Gastrocnemius medialis (tissue), 4 donors: ENCODE results near the gene GJB6. TPM values are rescaled to one million over a fixed set of nuclear protein-coding genes. Genes with fewer than 3 reads are reported as not detected.

Source experiments
- ATAC-seq, 2 donors: fragments of 150-250 bp; one replicate each; pipeline ENCODE4 v1.9.1; 2016
- DNase-seq, 2 donors: peaks; one replicate each; pipeline ENCODE4 v3.0.0-alpha.2; 2019
- H3K27ac ChIP-seq, 4 donors: fragments of 200-600 bp; sonication (generic); 1 replicate in 1 of 4; 2 replicates in 3 of 4; pipeline ENCODE4 v1.5.1; 2016 to 2018; ENCODE audit warnings: mild to moderate bottlenecking in 2 of 4, moderate library complexity in 1 of 4
- H3K27me3 ChIP-seq, 3 donors: fragments of 200-600 bp; sonication (generic) in 2 of 3; 1 replicate in 1 of 3; 2 replicates in 2 of 3; pipeline versions ENCODE4 v1.5.1 to v1.6.0; 2016 to 2019; ENCODE audit warnings: mild to moderate bottlenecking in 1 of 3, moderate library complexity in 1 of 3
- H3K36me3 ChIP-seq, 2 donors: fragments of 200-600 bp; sonication (generic) in 1 of 2; one replicate each; pipeline ENCODE4 v1.5.1; 2017 to 2018
- H3K4me1 ChIP-seq, 2 donors: fragments of 200-600 bp; sonication (generic) in 1 of 2; one replicate each; pipeline ENCODE4 v1.5.1; 2016 to 2017; ENCODE audit warnings: mild to moderate bottlenecking in 2 of 2
- H3K4me3 ChIP-seq, 4 donors: fragments of 200-600 bp; sonication (generic) in 3 of 4; 1 replicate in 1 of 4; 2 replicates in 3 of 4; pipeline ENCODE4 v1.5.1; 2016 to 2019; ENCODE audit warnings: mild to moderate bottlenecking in 2 of 4
- H3K9me3 ChIP-seq, 3 donors: fragments of 200-600 bp; sonication (generic) in 2 of 3; 1 replicate in 1 of 3; 2 replicates in 2 of 3; pipeline ENCODE4 v1.5.1; 2016 to 2019
- POLR2A ChIP-seq, 2 donors: fragments of 450-650 bp; IDR thresholded peaks; one replicate each; pipeline ENCODE4 v1.6.1; 2017; ENCODE audit warnings: antibody characterized with exemption in 2 of 2, mild to moderate bottlenecking in 2 of 2, moderate library complexity in 2 of 2
- in situ Hi-C, 4 donors: fragments of 200-750 bp; cut with MboI; loops; one replicate each; pipeline versions ENCODE4 v1.15.0 to v1.8.0; 2017; ENCODE audit warnings: low sequenced_read_pairs in 4 of 4
- intact Hi-C: fragments of 100-400 bp; cut with DNase I; formaldehyde crosslinking; loops from one replicate; pipeline ENCODE4 v1.15.1; 2023; ENCODE audit warnings: low total_unique reads
- total RNA-seq, 4 donors: library from RNA; depleted of rRNA; stranded (reverse); fragments of >200 nt; gene quantifications; one replicate each; pipeline versions ENCODE4 v1.1.0 to v1.2.3, GENCODE V29; 2016
- TF ChIP-seq, protein P1 (sequence below), 5 experiments: fragments of 450-650 bp in 3 of 5; fragments of 200-600 bp in 2 of 5; sonication (generic) in 2 of 5; IDR thresholded peaks in 4 of 5; conservative IDR thresholded peaks in 1 of 5; 1 replicate in 4 of 5; 2 replicates in 1 of 5; pipeline ENCODE4 v1.5.1; 2016 to 2019; ENCODE audit warnings: antibody characterized with exemption in 5 of 5, mild to moderate bottlenecking in 3 of 5, moderate library complexity in 3 of 5

The GJB6 gene
- total RNA-seq, 4 donors from 2014 or later: not detected

GRCh38 chr13:20188667-20189553 lies 43.2 kb downstream of the GJB6 start:
- no peak overlapping the region for H3K4me3 ChIP-seq
- no peak overlapping the region for H3K27ac ChIP-seq
- DNase-seq: no peak
- intact Hi-C loops (no loop called here), in situ Hi-C loops (loop anchor here (25.0 kb wide), 4 partner anchors 98 to 748 kb away; partner anchors contain the start of gene XPO4 (in 1 of the 4))
- peaks cover 13 to 15% of the 10 kb centered on the region in 2 donors for H3K4me1 ChIP-seq
- no peaks in the 10 kb centered on the region for H3K36me3 ChIP-seq
- TF ChIP-seq, protein P1, sequence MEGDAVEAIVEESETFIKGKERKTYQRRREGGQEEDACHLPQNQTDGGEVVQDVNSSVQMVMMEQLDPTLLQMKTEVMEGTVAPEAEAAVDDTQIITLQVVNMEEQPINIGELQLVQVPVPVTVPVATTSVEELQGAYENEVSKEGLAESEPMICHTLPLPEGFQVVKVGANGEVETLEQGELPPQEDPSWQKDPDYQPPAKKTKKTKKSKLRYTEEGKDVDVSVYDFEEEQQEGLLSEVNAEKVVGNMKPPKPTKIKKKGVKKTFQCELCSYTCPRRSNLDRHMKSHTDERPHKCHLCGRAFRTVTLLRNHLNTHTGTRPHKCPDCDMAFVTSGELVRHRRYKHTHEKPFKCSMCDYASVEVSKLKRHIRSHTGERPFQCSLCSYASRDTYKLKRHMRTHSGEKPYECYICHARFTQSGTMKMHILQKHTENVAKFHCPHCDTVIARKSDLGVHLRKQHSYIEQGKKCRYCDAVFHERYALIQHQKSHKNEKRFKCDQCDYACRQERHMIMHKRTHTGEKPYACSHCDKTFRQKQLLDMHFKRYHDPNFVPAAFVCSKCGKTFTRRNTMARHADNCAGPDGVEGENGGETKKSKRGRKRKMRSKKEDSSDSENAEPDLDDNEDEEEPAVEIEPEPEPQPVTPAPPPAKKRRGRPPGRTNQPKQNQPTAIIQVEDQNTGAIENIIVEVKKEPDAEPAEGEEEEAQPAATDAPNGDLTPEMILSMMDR (IDR thresholded peaks at IDR 0.05 in 4 of 5, conservative IDR thresholded peaks at IDR 0.05 in 1 of 5): no peak
- no peak for TF ChIP-seq POLR2A (IDR thresholded peaks at IDR 0.05)
- ATAC-seq: no peak
- no peaks in the 10 kb centered on the region for H3K9me3 ChIP-seq
- H3K27me3 ChIP-seq: peaks cover 22 to 34% (median 25%) of the 10 kb centered on the region in 3 donors

DNA sequence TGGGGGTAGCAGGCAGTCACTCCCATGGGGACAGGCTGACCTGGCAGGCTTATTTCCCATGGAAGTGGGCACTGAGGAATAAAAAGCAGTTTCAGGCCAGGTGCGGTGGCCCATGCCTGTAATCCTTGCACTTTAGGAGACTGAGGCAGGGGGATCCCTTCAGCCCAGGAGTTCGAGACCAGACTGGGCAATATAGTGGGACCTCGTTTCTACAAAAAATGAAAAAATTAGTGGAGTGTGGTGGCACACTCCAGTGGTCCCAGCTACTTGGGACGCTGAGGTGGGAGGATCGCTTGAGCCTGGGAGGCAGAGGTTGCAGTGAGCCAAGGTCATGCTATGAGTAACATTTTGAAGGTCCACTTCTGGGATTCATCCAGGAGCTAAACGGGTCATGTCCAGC lies 45.3 kb downstream of the GJB6 start:
- in situ Hi-C loops: loop anchor here (25.0 kb wide), 4 partner anchors 101 to 751 kb away; partner anchors contain the start of gene XPO4 (in 1 of the 4)
- Histone ChIP-seq H3K36me3 (no peaks in the 10 kb centered on the region), H3K27me3 (peaks cover 3 to 12% (median 4%) of the 10 kb centered on the region in 3 donors), H3K27ac (no peak overlapping the region), H3K4me3 (no peak overlapping the region), H3K4me1 (peaks cover 0 to under 1% of the 10 kb centered on the region in 2 donors), H3K9me3 (no peaks in the 10 kb centered on the region)
- ATAC-seq (no peak), DNase-seq (no peak)
- TF ChIP-seq, protein P1 (IDR thresholded peaks at IDR 0.05 in 4 of 5, conservative IDR thresholded peaks at IDR 0.05 in 1 of 5): no peak
- TF ChIP-seq POLR2A (IDR thresholded peaks at IDR 0.05): no peak
- intact Hi-C loops: no loop called here

GRCh38 chr13:20185366-20186056 lies 46.6 kb downstream of the GJB6 start:
- no peak for ATAC-seq
- in situ Hi-C loops (loop anchor here (25.0 kb wide), 4 partner anchors 102 to 752 kb away; partner anchors contain the start of gene XPO4 (in 1 of the 4)), intact Hi-C loops (no loop called here)

GRCh38 chr13:20182231-20182846 lies 49.8 kb downstream of the GJB6 start:
- in situ Hi-C loops: loop anchor here (25.0 kb wide), 4 partner anchors 105 to 755 kb away; partner anchors contain the start of gene XPO4 (in 1 of the 4)
- peaks cover 9 to 11% (median 11%) of the 10 kb centered on the region in 3 donors for H3K27me3 ChIP-seq
- peak; percentile 80 to 83 for ATAC-seq

More at GRCh38 chr13:20185366-20186056, 46.6 kb downstream of the GJB6 start:
- Histone ChIP-seq H3K27me3 (no peaks in the 10 kb centered on the region), H3K36me3 (no peaks in the 10 kb centered on the region), H3K9me3 (no peaks in the 10 kb centered on the region), H3K27ac (no peak overlapping the region), H3K4me1 (no peaks in the 10 kb centered on the region), H3K4me3 (no peak overlapping the region)
- DNase-seq: no peak
- TF ChIP-seq, protein P1 (IDR thresholded peaks at IDR 0.05 in 4 of 5, conservative IDR thresholded peaks at IDR 0.05 in 1 of 5): no peak
- no peak for TF ChIP-seq POLR2A (IDR thresholded peaks at IDR 0.05)

More at GRCh38 chr13:20182231-20182846, 49.8 kb downstream of the GJB6 start:
- intact Hi-C loops: no loop called here
- H3K9me3 ChIP-seq: no peaks in the 10 kb centered on the region
- H3K36me3 ChIP-seq: no peaks in the 10 kb centered on the region
- no peak overlapping the region for H3K4me3 ChIP-seq
- H3K4me1 ChIP-seq: no peaks in the 10 kb centered on the region
- TF ChIP-seq, protein P1 (IDR thresholded peaks at IDR 0.05 in 4 of 5, conservative IDR thresholded peaks at IDR 0.05 in 1 of 5): peak; percentile 20 to 76 (median 48)
- no peak for TF ChIP-seq POLR2A (IDR thresholded peaks at IDR 0.05)
- DNase-seq: no peak
- no peak overlapping the region for H3K27ac ChIP-seq
